Measurements from ENCODE around the gene EEFSEC.

The EEFSEC gene

GRCh38 chr3:128243602-128244504 is 90.6 kb downstream of the EEFSEC start:
- no peaks in the 10 kb centered on the region for H3K9me3 ChIP-seq (ENCODE audit: control insufficient read depth, low read length)
- no peak overlapping the region for H3K4me3 ChIP-seq (ENCODE audit: low read length)
- no peaks in the 10 kb centered on the region for H3K36me3 ChIP-seq (ENCODE audit: control insufficient read depth, insufficient read depth, low read length)
- H3K9ac ChIP-seq (ENCODE audit: low read length) = no peak overlapping the region
- H3K4me1 ChIP-seq (ENCODE audit: control insufficient read depth, insufficient read depth, low read length) = no peaks in the 10 kb centered on the region
- H3K27me3 ChIP-seq (ENCODE audit: control insufficient read depth, insufficient read depth, low read length) = no peaks in the 10 kb centered on the region

GRCh38 chr3:128245460-128245859 is 92.2 kb downstream of the EEFSEC start:
- H3K36me3 ChIP-seq (ENCODE audit: control insufficient read depth, insufficient read depth, low read length) = no peaks in the 10 kb centered on the region
- no peaks in the 10 kb centered on the region for H3K4me1 ChIP-seq (ENCODE audit: control insufficient read depth, insufficient read depth, low read length)
- H3K9me3 ChIP-seq (ENCODE audit: control insufficient read depth, low read length) = no peaks in the 10 kb centered on the region
- no peak overlapping the region for H3K4me3 ChIP-seq (ENCODE audit: low read length)
- no peaks in the 10 kb centered on the region for H3K27me3 ChIP-seq (ENCODE audit: control insufficient read depth, insufficient read depth, low read length)
- no peak overlapping the region for H3K9ac ChIP-seq (ENCODE audit: low read length)

- Histone ChIP-seq H3K27me3 (ENCODE audit: control insufficient read depth, insufficient read depth, low read length) (no peaks in the 10 kb centered on the region), H3K4me1 (ENCODE audit: control insufficient read depth, insufficient read depth, low read length) (no peaks in the 10 kb centered on the region), H3K36me3 (ENCODE audit: control insufficient read depth, insufficient read depth, low read length) (no peaks in the 10 kb centered on the region), H3K9ac (ENCODE audit: low read length) (no peak overlapping the region), H3K4me3 (ENCODE audit: low read length) (no peak overlapping the region), H3K9me3 (ENCODE audit: control insufficient read depth, low read length) (no peaks in the 10 kb centered on the region)
Observed at GRCh38 chr3:128247666-128248409, 94.6 kb downstream of the EEFSEC start.

GRCh38 chr3:128252083-128252482 is 98.8 kb downstream of the EEFSEC start:
- H3K4me3 ChIP-seq (ENCODE audit: low read length) = no peak overlapping the region
- no peak overlapping the region for H3K9ac ChIP-seq (ENCODE audit: low read length)
- no peaks in the 10 kb centered on the region for H3K27me3 ChIP-seq (ENCODE audit: control insufficient read depth, insufficient read depth, low read length)
- H3K4me1 ChIP-seq (ENCODE audit: control insufficient read depth, insufficient read depth, low read length) = peaks cover 5% of the 10 kb centered on the region
- no peaks in the 10 kb centered on the region for H3K36me3 ChIP-seq (ENCODE audit: control insufficient read depth, insufficient read depth, low read length)
- H3K9me3 ChIP-seq (ENCODE audit: control insufficient read depth, low read length) = no peaks in the 10 kb centered on the region

GRCh38 chr3:128253150-128253549 is 99.9 kb downstream of the EEFSEC start:
- peaks cover 5% of the 10 kb centered on the region for H3K4me1 ChIP-seq (ENCODE audit: control insufficient read depth, insufficient read depth, low read length)
- no peaks in the 10 kb centered on the region for H3K36me3 ChIP-seq (ENCODE audit: control insufficient read depth, insufficient read depth, low read length)
- no peaks in the 10 kb centered on the region for H3K27me3 ChIP-seq (ENCODE audit: control insufficient read depth, insufficient read depth, low read length)
- no peak overlapping the region for H3K4me3 ChIP-seq (ENCODE audit: low read length)
- no peaks in the 10 kb centered on the region for H3K9me3 ChIP-seq (ENCODE audit: control insufficient read depth, low read length)
- H3K9ac ChIP-seq (ENCODE audit: low read length) = no peak overlapping the region

GRCh38 chr3:128254066-128254590 is 100.8 kb downstream of the EEFSEC start:
- Histone ChIP-seq H3K4me1 (ENCODE audit: control insufficient read depth, insufficient read depth, low read length) (peaks cover 5% of the 10 kb centered on the region), H3K9ac (ENCODE audit: low read length) (no peak overlapping the region), H3K27me3 (ENCODE audit: control insufficient read depth, insufficient read depth, low read length) (no peaks in the 10 kb centered on the region), H3K9me3 (ENCODE audit: control insufficient read depth, low read length) (no peaks in the 10 kb centered on the region), H3K36me3 (ENCODE audit: control insufficient read depth, insufficient read depth, low read length) (no peaks in the 10 kb centered on the region), H3K4me3 (ENCODE audit: low read length) (no peak overlapping the region)

- H3K9me3 ChIP-seq (ENCODE audit: control insufficient read depth, low read length) = no peaks in the 10 kb centered on the region
- no peak overlapping the region for H3K4me3 ChIP-seq (ENCODE audit: low read length)
- H3K36me3 ChIP-seq (ENCODE audit: control insufficient read depth, insufficient read depth, low read length) = no peaks in the 10 kb centered on the region
- H3K9ac ChIP-seq (ENCODE audit: low read length) = no peak overlapping the region
- no peaks in the 10 kb centered on the region for H3K27me3 ChIP-seq (ENCODE audit: control insufficient read depth, insufficient read depth, low read length)
- H3K4me1 ChIP-seq (ENCODE audit: control insufficient read depth, insufficient read depth, low read length) = peaks cover 5% of the 10 kb centered on the region
Observed at GRCh38 chr3:128254967-128255366, 101.7 kb downstream of the EEFSEC start.

- H3K4me3 ChIP-seq (ENCODE audit: low read length) = no peak overlapping the region
- H3K36me3 ChIP-seq (ENCODE audit: control insufficient read depth, insufficient read depth, low read length) = no peaks in the 10 kb centered on the region
- H3K27me3 ChIP-seq (ENCODE audit: control insufficient read depth, insufficient read depth, low read length) = no peaks in the 10 kb centered on the region
- no peaks in the 10 kb centered on the region for H3K9me3 ChIP-seq (ENCODE audit: control insufficient read depth, low read length)
- peaks cover 5% of the 10 kb centered on the region for H3K4me1 ChIP-seq (ENCODE audit: control insufficient read depth, insufficient read depth, low read length)
- H3K9ac ChIP-seq (ENCODE audit: low read length) = no peak overlapping the region
Observed at GRCh38 chr3:128256131-128256530, 102.8 kb downstream of the EEFSEC start.

GRCh38 chr3:128257632-128258031 is 104.4 kb downstream of the EEFSEC start:
- Histone ChIP-seq H3K4me3 (ENCODE audit: low read length) (no peak overlapping the region), H3K9ac (ENCODE audit: low read length) (no peak overlapping the region), H3K27me3 (ENCODE audit: control insufficient read depth, insufficient read depth, low read length) (no peaks in the 10 kb centered on the region), H3K9me3 (ENCODE audit: control insufficient read depth, low read length) (no peaks in the 10 kb centered on the region), H3K4me1 (ENCODE audit: control insufficient read depth, insufficient read depth, low read length) (peaks cover 5% of the 10 kb centered on the region), H3K36me3 (ENCODE audit: control insufficient read depth, insufficient read depth, low read length) (no peaks in the 10 kb centered on the region)

GRCh38 chr3:128260275-128260674 is 107.0 kb downstream of the EEFSEC start:
- H3K36me3 ChIP-seq (ENCODE audit: control insufficient read depth, insufficient read depth, low read length) = no peaks in the 10 kb centered on the region
- H3K27me3 ChIP-seq (ENCODE audit: control insufficient read depth, insufficient read depth, low read length) = no peaks in the 10 kb centered on the region
- H3K4me3 ChIP-seq (ENCODE audit: low read length) = no peak overlapping the region
- no peaks in the 10 kb centered on the region for H3K4me1 ChIP-seq (ENCODE audit: control insufficient read depth, insufficient read depth, low read length)
- H3K9me3 ChIP-seq (ENCODE audit: control insufficient read depth, low read length) = no peaks in the 10 kb centered on the region
- H3K9ac ChIP-seq (ENCODE audit: low read length) = no peak overlapping the region

GRCh38 chr3:128262457-128262856 is 109.2 kb downstream of the EEFSEC start:
- H3K4me1 ChIP-seq (ENCODE audit: control insufficient read depth, insufficient read depth, low read length) = no peaks in the 10 kb centered on the region

GRCh38 chr3:128263118-128263517 is 109.8 kb downstream of the EEFSEC start:
- H3K4me3 ChIP-seq (ENCODE audit: low read length) = no peak overlapping the region
- H3K9ac ChIP-seq (ENCODE audit: low read length) = no peak overlapping the region
- no peaks in the 10 kb centered on the region for H3K4me1 ChIP-seq (ENCODE audit: control insufficient read depth, insufficient read depth, low read length)
- H3K27me3 ChIP-seq (ENCODE audit: control insufficient read depth, insufficient read depth, low read length) = no peaks in the 10 kb centered on the region
- no peaks in the 10 kb centered on the region for H3K9me3 ChIP-seq (ENCODE audit: control insufficient read depth, low read length)
- H3K36me3 ChIP-seq (ENCODE audit: control insufficient read depth, insufficient read depth, low read length) = no peaks in the 10 kb centered on the region

More at GRCh38 chr3:128262457-128262856, 109.2 kb downstream of the EEFSEC start:
- no peaks in the 10 kb centered on the region for H3K36me3 ChIP-seq (ENCODE audit: control insufficient read depth, insufficient read depth, low read length)
- no peaks in the 10 kb centered on the region for H3K27me3 ChIP-seq (ENCODE audit: control insufficient read depth, insufficient read depth, low read length)
- no peaks in the 10 kb centered on the region for H3K9me3 ChIP-seq (ENCODE audit: control insufficient read depth, low read length)
- no peak overlapping the region for H3K4me3 ChIP-seq (ENCODE audit: low read length)
- no peak overlapping the region for H3K9ac ChIP-seq (ENCODE audit: low read length)

Measured in mucosa of stomach (tissue), 1 donor.